ENCODE measurements around the gene CDCP2. TPM values are rescaled to one million over a fixed set of nuclear protein-coding genes. Genes with fewer than 3 reads are reported as not detected.

CDCP2 gene
- total RNA-seq, 1 donor: not detected

- no peak for DNase-seq (ENCODE audit: insufficient read length, low spot score, missing footprints)
- TF ChIP-seq CTCF (IDR thresholded peaks at IDR 0.05; ENCODE audit: extremely low read depth, low read depth, low read length): no peak
- Histone ChIP-seq H2AFZ (ENCODE audit: low read length) (no peak overlapping the region), H3K79me2 (ENCODE audit: insufficient read depth, low read length) (no peaks in the 10 kb centered on the region), H3K4me3 (ENCODE audit: insufficient read depth, low read length) (no peak overlapping the region), H3K4me2 (ENCODE audit: insufficient read depth, low read length) (no peak overlapping the region), H3K27me3 (ENCODE audit: insufficient read depth, low read length) (no peaks in the 10 kb centered on the region), H4K20me1 (ENCODE audit: insufficient read depth, low read length) (no peaks in the 10 kb centered on the region), H3K9me3 (ENCODE audit: low read depth, low read length) (no peaks in the 10 kb centered on the region), H3K4me1 (ENCODE audit: insufficient read depth, low read length) (no peaks in the 10 kb centered on the region), H3K36me3 (ENCODE audit: insufficient read depth, low read length) (no peaks in the 10 kb centered on the region), H3K27ac (ENCODE audit: low read depth, low read length) (no peak overlapping the region)
These were observed 10.8 kb upstream of the CDCP2 start for GRCh38 chr1:54163573-54163972.

DNA sequence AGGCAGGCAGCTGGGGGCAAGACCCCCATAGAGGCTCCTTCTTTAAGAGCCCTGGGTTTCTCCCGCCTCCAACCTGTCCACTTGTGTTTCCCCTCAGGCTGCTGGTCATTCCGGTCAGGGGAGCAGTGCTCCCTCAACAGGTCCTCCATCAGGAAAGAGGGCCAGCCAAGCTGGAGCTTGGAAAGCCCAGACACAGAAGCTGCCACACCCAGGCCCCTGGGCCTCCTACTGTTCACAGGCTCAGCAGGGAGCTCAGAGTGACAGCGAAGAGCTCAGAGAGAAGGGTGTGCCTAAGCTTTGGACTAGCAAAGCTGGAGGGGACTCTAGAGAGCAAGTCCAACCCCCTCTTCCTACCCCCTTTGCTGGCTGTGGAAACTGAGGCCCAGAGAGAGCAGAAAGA is 10.3 kb upstream of the CDCP2 start:
- peak; percentile 19 for DNase-seq (ENCODE audit: insufficient read length, low spot score, missing footprints)
- Histone ChIP-seq H3K4me1 (ENCODE audit: insufficient read depth, low read length) (no peaks in the 10 kb centered on the region), H3K4me3 (ENCODE audit: insufficient read depth, low read length) (no peak overlapping the region), H3K27ac (ENCODE audit: low read depth, low read length) (no peak overlapping the region), H2AFZ (ENCODE audit: low read length) (no peak overlapping the region), H3K79me2 (ENCODE audit: insufficient read depth, low read length) (no peaks in the 10 kb centered on the region), H3K9me3 (ENCODE audit: low read depth, low read length) (no peaks in the 10 kb centered on the region), H3K4me2 (ENCODE audit: insufficient read depth, low read length) (no peak overlapping the region), H3K36me3 (ENCODE audit: insufficient read depth, low read length) (no peaks in the 10 kb centered on the region), H4K20me1 (ENCODE audit: insufficient read depth, low read length) (no peaks in the 10 kb centered on the region), H3K27me3 (ENCODE audit: insufficient read depth, low read length) (no peaks in the 10 kb centered on the region)
- TF ChIP-seq CTCF (IDR thresholded peaks at IDR 0.05; ENCODE audit: extremely low read depth, low read depth, low read length): no peak

- Histone ChIP-seq H3K36me3 (ENCODE audit: insufficient read depth, low read length) (no peaks in the 10 kb centered on the region), H3K79me2 (ENCODE audit: insufficient read depth, low read length) (no peaks in the 10 kb centered on the region), H3K27ac (ENCODE audit: low read depth, low read length) (no peak overlapping the region), H3K9me3 (ENCODE audit: low read depth, low read length) (no peaks in the 10 kb centered on the region), H3K4me2 (ENCODE audit: insufficient read depth, low read length) (no peak overlapping the region), H4K20me1 (ENCODE audit: insufficient read depth, low read length) (no peaks in the 10 kb centered on the region), H2AFZ (ENCODE audit: low read length) (no peak overlapping the region), H3K4me1 (ENCODE audit: insufficient read depth, low read length) (no peaks in the 10 kb centered on the region), H3K4me3 (ENCODE audit: insufficient read depth, low read length) (no peak overlapping the region), H3K27me3 (ENCODE audit: insufficient read depth, low read length) (no peaks in the 10 kb centered on the region)
- no peak for TF ChIP-seq CTCF (IDR thresholded peaks at IDR 0.05; ENCODE audit: extremely low read depth, low read depth, low read length)
- peak; percentile 4 for DNase-seq (ENCODE audit: insufficient read length, low spot score, missing footprints)
These were observed 8.8 kb upstream of the CDCP2 start for GRCh38 chr1:54161495-54162168.

GRCh38 chr1:54160351-54160750 is 7.6 kb upstream of the CDCP2 start:
- Histone ChIP-seq H2AFZ (ENCODE audit: low read length) (no peak overlapping the region), H4K20me1 (ENCODE audit: insufficient read depth, low read length) (no peaks in the 10 kb centered on the region), H3K27me3 (ENCODE audit: insufficient read depth, low read length) (no peaks in the 10 kb centered on the region), H3K79me2 (ENCODE audit: insufficient read depth, low read length) (no peaks in the 10 kb centered on the region), H3K36me3 (ENCODE audit: insufficient read depth, low read length) (no peaks in the 10 kb centered on the region), H3K4me1 (ENCODE audit: insufficient read depth, low read length) (no peaks in the 10 kb centered on the region), H3K9me3 (ENCODE audit: low read depth, low read length) (no peaks in the 10 kb centered on the region), H3K4me3 (ENCODE audit: insufficient read depth, low read length) (no peak overlapping the region), H3K4me2 (ENCODE audit: insufficient read depth, low read length) (no peak overlapping the region), H3K27ac (ENCODE audit: low read depth, low read length) (no peak overlapping the region)
- DNase-seq (ENCODE audit: insufficient read length, low spot score, missing footprints): peak; percentile 62
- no peak for TF ChIP-seq CTCF (IDR thresholded peaks at IDR 0.05; ENCODE audit: extremely low read depth, low read depth, low read length)

Data from osteoblast (primary cell).